Left hindlimb (tissue), 1 donor: ENCODE data around the gene CDC14A.
A peak's percentile ranks its signal among the peaks of the same experiment; 100 is the strongest.
"Not testable (repeated sequence)": the region's sequence is repeated elsewhere in the genome, so short reads cannot be mapped to it uniquely, and the experiment has no call there.

ENCODE experiments used
- DNase-seq: peaks from one replicate; pipeline ENCODE4 v3.0.0-alpha.2; 2018

CDC14A gene, protein sequence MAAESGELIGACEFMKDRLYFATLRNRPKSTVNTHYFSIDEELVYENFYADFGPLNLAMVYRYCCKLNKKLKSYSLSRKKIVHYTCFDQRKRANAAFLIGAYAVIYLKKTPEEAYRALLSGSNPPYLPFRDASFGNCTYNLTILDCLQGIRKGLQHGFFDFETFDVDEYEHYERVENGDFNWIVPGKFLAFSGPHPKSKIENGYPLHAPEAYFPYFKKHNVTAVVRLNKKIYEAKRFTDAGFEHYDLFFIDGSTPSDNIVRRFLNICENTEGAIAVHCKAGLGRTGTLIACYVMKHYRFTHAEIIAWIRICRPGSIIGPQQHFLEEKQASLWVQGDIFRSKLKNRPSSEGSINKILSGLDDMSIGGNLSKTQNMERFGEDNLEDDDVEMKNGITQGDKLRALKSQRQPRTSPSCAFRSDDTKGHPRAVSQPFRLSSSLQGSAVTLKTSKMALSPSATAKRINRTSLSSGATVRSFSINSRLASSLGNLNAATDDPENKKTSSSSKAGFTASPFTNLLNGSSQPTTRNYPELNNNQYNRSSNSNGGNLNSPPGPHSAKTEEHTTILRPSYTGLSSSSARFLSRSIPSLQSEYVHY

DNA sequence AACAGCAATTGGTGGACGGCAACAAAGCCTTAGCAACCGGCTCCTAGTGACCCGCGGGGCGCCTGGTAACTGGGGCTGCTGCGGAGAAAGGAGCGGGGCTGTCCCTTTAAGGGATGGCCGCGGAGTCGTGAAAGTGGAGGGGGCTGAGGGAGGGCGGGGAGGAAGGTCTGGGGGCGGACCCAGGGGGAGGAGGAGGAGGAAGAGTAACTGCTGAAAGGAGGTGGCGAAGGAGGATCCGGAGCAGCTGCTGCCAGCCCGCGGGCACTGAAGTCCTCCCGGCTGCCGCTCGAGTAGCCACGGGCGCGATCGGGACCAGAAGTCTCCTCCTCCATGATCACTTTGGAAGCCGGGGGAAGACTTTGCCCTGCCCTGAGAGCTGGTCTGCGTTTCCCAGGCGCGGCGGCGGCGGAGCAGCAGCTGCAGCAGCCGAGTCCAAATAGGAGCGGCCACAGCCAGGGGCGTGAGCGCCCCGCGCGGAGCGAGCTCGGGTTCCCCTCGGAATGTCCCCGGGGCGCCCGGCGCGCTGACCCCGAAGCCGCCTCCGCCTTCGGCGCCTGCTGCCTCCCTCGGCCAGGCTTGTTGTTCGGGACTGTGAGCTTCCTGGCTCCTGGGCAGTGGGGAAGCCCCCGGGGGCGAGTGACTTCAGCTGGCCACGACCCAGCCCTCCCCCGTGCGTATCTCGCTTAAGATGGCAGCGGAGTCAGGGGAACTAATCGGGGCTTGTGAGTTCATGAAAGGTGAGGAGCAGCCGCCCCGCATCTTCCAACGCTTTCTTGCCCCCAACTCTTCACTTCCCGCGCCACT lies at the start of gene CDC14A:
CDC14A (plus strand) TSS at position 240 of the 804 bp plus-strand sequence; CDS start at position 689, 449 bp downstream.
- DNase-seq, result peak; percentile 97

DNA sequence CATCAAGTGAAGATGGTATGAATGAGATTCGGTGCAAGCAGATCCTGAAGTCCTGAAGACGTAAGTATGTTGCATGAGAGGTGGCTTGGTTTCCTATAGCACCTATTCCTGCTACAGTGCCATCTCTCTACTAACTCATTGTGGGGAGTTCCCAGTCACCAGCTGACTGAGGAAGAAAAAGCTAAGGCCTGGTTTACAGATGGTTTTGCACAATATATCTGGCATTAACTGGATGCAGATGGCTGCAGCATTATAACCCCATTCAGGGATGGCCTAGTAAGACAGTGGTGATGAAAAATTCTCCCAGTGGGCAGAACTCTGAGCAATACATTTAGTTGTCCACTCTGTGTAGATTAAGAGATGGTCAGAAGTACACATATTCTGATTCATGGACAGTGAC lies 49.6 kb upstream of the CDC14A start:
- DNase-seq, result no peak

DNA sequence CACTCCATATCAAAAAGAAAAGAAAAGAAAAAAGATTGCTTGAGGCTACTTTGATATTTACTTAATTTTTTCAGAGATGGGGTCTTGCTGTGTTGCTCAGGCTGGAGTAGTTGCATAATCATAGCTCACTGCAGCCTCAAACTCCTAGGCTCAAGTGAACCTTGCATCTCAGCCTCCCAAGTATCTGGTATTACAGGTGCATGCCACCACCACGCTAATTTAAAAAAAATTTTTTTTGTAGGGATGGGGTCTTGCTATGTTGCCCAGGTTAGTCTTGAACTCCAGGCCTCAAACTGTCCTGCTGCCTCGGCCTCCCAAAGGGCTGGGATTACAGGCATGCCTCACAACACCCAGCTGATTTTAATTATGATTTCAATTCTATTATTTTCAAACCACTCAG lies 48.1 kb upstream of the CDC14A start:
- no peak for DNase-seq

DNA sequence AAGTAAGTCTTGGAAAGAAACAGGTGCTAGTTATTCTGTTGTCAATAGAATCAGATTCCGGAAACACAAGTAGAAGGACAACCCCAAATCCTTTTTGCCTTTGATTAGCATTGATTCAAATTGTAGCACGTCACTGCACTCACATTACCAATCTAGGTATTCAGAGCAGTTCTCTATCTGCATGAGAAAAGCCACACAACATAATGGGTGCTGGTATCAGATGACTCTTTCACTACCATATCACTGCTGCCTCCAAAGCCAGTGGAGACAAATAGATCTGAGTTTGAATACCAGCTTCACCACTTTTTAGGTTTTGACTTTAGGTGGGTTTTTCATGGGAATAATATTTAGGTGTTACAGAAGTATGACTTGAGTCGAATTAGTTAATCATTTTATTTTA lies 47.4 kb upstream of the CDC14A start:
- no peak for DNase-seq

DNA sequence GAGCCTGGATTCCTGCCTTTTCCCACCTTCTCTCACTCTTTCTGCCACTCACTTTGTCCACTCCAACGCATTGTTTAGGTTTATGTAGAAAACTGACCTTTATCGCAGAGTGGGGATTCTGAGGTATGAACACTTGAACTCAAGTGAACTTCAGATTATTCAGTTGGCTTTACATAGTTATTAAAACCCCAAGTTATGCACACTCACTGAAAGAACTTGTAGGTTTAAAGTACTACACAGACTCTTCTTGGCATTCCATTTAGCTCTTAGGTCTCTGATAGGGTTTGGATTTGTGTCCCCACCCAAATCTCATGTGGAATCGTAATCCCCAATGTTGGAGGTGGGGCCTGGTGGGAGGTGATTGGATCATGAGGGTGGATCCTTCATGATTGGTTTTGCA lies 46.4 kb upstream of the CDC14A start:
- no peak for DNase-seq

DNA sequence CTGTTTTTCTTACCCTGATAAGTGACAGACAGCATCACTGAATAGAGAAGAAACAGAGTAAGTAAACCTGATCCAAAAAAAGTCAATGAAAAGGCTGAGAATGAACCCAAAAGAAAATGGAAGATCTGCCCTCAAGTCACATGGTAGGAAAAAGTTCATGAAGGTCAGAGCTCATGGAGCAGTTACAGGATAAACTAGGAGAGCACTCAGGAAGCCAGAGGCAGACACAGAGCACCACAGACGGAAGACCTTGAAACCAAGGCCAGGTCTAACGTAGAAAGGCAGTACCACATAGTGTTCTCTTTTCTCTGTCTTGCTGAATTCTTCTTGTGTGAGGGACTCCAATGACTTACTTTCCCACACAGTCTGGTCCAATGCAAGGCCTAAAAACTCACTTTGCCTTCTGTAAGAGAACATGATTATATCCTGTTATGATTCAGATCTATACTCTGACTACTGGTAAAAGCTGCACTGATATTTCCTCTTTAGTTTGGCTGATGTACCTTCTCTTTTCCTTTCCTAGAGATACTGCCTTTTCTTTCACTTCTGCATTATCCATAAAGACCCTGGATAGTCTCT lies 45.5 kb upstream of the CDC14A start:
- DNase-seq, result no peak

DNA sequence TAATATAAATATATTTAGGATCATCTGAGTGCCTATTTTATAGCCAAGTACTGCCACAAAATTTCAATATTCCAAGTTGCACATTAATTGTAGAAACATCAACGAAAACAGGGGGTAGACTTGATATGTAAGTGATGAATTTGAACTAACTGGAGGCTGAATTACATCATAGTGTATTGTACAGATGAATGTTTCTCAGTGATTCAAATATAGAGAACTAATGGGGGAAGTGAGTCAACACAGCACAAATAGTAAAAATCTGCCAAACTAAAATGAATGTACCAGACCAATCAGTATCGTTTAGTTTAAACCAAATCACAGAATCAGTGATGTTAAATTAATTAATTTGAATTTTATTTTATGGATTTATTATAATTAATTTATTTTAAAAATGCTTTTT lies 43.5 kb upstream of the CDC14A start:
- DNase-seq, result no peak

DNA sequence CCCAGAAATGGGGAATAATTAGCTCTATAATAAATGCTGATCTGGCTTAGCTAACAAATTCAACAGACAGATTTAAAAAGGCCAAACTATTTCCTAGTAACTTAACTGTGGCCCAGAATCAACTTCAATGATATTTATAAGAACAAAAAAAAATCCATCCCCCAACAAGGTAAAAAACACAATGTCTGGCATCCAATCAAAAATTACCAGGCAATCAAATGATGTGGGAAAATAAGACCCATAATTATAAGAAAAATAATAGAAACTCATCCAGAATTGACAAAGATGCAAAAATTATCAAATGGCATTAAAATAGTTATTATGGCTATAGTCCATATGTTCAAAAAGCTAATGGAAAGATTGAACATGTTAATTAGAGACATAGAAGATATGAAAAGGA lies 42.4 kb upstream of the CDC14A start:
- no peak for DNase-seq

DNA sequence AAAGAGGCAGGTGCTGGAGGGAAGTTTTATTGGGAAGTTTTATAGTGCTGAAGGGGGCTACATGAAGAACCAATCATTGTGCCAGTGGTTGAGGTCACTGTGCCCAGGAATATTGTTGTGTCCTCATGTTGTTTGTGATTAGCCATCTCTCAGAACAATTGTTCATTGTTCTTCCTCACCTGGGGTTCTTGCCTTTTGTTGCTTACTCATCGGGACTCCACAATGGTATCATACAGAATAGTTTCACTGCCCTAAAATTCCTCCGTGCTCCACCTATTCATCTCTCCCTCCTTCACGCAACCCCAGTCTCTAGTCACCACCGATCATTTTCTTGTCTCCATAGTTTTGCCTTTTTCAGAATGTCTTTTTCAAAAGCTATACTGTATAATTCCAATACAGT lies 38.9 kb upstream of the CDC14A start:
- DNase-seq, result no peak

DNA sequence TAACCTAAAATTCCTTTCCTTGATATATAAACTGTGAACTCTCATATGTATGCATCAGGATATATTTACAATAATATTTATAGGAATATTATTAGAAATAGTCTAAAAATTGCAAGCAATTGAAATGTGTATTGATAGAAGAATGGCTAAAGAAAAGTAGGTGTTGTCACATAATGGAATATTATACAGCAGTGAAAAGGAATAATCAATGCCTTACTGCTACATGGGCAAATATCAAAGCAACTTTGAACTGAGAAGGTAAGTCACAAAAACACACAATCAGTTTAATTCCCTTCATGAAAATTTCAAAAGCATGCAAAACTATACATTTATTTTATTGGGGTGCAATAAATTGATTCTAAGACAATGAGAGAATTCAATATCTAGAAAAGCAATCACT lies 35.7 kb upstream of the CDC14A start:
- DNase-seq, result no peak

DNA sequence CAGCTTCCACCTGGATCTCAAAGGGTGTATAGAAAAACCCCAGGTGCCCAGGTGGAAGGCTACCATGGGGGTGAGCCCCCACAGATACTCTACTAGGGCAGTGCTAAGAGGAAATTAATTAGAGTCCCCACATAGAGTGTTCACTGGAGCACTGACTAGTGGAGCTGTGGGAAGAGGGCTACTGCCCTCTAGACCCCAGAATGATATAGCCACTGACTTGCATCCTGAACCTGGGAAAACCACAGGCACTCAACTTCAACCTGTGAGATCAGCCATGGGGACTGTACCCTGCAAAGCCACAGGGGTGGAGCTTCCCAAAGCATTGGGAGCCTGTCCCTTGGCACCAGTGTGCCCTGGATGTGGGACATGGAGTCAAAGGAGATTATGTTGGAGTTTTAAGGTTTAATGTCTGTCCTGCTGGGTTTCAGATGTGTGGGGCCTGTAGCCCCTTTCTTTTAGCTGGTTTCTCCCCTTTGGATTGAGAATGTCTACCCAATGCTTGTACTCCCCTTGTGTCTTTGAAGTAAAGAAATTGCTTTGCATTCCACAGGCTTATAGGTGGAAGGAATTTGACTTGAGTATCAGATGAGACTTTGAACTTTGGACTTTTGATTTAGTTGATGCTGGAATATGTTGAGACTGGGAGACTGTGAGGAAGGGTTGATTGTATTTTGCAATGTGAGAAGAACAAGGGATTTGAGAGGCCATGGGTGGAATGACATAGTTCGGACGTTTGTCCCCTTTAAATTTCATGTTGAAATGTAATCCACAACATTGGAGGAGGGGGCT lies 31.8 kb upstream of the CDC14A start:
- no peak for DNase-seq

DNA sequence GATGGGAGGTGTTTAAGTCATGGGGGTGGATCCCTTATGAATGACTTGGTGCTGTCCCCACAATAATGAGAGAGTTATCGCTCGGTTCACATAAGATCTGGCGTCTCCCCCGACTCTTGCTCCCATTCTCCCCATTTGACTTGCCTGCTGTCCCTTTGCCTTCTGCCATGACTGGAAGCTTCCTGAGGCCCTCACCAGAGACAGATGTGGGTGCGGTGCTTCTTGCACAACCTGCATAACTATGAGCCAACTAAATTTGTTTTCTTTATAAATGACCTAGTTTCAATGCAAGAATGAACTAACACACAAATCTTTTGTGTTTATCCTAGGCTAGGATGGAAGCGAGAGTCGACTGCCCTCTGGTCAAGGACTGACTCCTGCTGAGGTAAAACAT lies 31.2 kb upstream of the CDC14A start:
- DNase-seq, result no peak

DNA sequence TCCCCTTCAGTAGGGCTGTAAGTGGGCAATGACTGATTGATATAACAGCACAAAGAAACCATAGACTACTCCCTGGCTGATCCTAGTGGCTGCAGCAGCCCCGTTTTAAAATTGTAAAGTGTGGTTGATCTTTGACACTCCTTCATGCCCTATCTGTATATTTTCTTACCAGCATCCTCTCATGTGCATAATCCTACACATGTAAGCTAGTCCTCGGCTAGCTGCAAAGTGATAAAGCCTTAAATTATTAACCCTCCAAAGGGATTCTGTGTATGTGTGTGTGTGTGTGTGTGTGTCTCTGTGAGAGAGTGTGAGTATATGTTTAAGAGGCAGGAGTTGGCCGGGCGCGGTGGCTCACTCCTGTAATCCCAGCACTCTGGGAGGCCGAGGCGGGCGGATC lies 30.8 kb upstream of the CDC14A start:
- DNase-seq, result no peak

DNA sequence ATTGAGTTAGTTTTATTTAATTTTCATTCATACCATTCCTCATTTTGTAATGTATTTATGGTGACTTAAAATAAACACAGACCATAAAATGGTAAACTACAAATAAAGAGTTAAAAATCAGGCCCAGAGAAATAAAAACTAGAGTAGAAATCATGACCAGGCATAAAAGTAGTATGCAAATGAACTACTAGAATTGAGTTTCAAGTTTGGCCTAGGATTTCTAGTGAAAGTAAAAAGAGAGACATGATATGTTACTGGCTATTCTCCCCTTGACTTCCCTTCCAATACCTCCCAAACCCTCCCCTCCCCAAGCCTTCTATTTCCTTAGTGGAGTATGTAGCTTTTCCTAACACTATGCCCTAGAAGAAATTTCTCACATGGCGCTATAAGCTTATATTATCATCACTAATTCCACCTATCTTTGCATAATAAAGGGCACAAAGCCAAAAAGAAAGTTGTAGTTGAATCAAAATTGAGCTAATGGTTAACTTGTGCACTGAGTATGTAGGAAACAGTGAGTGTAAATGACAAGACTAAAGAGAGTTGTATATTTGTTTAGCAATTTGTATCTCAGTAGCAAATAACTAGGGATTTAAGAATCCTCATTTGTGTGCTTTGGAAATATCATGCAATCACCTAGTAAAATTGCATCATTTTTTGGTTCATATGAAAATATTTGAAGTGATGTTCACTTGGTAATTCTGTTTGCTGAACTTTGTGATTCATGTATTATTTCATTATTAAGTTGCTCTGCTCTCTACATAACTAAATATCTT lies 29.7 kb upstream of the CDC14A start:
- no peak for DNase-seq

DNA sequence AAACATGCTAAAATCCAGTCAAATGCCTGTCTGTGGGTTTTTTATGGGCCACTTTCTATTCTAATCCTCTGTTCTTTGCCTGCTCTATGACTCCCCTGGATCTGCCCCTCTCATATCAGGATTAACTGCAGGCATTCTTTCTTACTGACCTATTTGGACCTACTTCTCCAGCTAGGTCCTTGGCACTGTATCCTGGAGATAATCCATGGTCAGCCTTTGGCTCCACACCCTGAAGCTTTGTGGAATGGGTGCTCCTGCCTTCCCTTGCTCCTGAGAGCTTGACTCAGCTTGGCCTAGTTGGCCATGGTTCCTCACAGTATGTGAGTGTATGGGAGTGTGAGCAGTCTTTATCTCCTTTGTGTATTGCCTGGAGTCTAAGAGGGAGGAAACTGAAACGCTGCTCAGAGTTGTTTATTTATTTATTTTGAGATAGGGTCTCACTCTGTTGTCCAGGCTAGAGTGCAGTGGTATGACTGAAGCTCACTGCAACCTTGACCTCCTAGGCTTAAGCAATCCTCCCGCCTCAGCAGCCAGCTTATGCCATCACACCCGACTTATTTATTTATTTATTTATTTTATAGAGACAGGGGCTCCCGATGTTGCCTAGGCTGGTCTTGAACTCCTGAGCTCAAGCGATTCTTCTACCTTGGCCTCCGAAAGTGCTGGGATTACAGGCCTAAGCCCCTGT lies 28.7 kb upstream of the CDC14A start:
- no peak for DNase-seq

DNA sequence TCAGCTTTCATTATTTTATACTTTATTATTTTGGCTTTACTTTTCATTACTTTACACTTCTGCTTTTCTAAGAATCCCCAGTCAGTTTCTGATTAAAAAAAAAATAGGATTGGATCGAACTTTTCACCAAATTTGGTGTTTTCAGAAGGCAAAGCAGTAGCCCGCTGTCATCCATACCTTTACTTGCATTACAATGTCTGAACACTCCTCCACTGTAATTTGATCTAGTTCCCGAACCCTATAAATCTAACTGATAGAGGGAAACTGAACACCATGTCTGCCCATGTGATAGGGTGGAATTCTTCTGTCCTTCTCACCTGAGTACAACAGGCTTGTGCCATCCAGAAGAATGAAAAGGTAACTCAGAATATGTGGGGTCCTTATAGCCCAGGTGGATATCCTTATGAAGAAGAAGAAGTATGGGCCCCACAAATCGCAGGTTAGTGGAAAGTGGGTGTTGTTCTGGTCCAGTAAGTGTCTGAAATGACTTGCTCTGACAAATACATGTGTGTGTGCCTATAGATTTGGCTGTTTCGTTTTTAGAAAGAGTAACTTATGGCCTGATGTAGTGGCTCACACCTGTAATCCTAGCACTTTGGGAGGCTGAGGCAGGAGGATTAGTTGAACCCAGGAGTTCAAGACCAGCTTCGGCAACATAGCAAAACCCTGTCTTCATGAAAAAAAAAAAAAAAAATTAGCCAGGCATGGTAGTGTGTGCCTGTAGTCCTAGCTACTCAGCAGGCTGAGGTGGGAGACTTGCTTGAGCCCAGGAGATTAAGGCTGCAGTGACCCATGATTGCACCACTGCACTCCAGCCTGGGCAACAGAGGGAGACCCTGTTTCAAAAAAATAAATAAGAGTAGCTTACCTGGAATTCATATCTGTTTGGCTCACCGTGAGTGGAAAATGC lies 26.6 kb upstream of the CDC14A start:
- no peak for DNase-seq

DNA sequence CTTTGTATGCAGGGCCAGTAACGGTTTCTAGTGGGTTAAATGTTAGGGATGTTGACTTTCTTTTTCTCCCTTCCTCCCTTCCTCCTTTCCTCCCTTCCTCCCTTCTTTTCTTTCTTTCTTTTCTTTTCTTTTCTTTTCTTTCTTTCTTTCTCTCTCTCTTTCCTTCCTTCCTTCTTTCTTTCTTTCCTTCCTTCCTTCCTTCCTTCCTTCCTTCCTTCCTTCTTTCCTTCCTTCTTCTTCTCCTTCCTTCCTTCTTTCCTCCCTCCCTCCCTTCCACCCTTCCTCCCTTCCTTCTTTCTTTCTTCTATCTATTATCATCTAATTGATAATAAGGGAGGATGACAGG lies 26.0 kb upstream of the CDC14A start:
- DNase-seq, result not testable (repeated sequence)

DNA sequence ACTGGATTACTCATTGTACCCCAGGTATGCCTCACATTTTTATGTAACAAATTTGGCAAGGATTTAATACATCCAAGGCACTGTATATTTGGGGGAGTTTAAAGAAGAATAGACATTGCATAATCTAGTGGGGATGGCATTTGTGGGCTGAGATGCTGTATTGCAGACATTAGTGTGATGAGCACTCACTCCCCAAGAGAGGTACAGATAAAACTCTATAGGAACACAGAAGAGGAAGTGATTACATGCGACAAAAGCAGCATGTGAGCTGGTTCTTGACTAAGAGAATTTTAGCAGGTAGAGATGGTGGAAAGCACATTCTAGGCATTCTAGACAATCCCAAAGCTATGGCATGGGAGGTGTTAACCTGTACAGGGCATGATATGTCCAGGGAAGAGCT lies 24.2 kb upstream of the CDC14A start:
- no peak for DNase-seq

DNA sequence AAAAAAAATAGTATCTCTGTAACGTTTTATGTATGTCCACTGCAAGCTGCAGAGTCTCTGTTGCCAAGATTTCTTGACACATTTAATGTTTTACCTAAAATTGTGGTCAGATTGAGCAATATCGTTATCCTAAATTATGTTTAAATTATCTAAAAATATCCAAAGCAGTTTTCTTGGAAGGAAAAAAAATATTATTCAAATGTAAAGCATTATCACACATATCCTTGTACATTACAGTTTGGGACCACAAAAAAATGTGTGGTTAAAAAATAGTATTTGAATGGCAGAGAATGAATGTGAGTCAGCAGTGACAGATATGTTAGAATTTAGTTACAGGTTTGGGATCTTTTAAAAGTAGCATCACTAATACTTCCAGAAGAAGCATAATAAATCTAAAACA lies 21.2 kb upstream of the CDC14A start:
- DNase-seq, result not testable (repeated sequence)

DNA sequence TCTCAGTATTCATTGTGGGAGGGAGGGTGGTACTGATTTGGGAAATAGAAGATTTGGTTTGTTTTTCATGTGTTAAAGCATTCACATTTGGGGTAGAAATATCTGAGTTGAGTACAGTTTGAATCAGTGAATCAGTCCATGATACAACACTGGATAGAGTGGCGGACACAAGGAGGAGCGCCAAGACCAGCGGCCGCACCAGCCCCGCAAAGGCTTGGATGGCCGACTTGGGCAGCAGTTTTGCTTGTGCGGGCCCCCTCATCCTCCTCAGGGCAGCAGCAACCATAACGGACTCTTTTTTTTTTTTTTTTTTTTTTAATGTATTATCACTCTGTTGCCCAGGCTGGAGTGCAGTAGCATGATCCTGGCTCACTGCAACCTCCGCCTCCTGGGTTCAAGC lies 20.0 kb upstream of the CDC14A start:
- DNase-seq, result no peak
